Amygdala (tissue), 56 donors: ENCODE results near the gene HDAC4.
A peak's percentile ranks its signal among the peaks of the same experiment; 100 is the strongest.

Source experiments
- DNase-seq, 56 donors: peaks; one replicate each; lab custom pipeline; 2025; lab: John Stamatoyannopoulos, UW

HDAC4 gene

DNA sequence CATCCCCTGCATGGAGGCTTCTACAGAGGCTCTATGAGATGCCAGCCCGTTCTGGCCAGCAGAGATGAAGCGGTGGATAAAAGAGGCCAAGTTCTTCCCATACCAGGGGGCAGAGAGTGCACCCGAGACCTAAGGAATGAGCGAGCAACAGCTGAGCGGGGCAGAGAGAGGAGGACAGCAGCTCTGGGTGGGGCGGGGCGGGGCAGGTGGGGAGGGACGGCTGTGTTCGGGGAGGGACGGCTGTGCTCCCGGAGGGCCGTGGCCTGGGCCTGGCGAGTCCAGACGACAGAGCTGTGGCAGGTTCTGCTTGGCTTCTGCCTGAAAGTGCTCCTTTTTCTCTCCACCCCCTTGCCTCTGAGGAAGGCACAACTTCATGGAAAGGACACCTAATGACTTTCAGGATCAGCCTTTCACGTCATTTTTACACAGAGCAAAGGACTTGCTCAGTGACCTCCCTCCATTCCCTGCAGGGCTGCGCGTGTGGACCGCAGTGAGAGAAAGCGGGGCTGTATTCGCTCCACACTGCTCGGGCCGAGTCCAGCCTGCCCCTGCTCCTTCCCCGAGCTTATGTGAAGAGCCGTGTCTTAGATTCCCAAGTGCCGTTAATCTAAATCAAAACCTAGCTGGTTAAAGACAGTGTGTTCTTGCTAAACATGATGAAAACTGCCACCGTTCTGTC, 232.9 kb downstream of the HDAC4 start:
- no peak for DNase-seq

DNA sequence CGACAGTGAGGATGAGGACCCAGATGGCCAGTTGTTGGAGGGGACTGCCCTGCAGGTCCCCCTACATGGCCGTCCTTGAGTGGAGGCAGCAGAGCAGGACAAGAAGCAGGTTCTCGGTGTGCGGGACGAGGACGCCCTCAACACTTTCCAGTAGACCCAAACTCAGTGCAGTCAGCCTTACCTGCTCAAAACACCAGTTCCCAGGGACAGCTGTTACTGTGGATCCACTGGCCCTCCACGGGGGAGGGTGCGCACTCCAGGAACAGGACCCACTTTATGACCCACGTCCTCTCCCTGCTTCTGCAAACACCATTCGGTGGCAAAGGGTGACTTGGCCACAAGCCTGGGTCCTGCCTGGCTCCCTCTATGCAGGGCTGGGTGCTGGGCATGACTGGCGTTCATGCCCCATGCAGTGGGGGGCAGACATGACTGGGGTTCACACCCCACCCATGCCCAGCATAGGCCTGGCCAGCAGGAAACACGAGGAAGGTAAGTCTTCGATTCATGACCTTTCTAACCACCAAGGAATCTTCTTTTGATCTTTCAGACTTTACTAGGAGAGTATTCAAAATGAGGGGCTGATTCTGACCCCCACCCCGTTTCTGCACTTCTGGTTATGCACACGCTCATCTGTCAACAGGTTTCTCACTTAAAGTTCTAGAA, 233.7 kb downstream of the HDAC4 start:
- DNase-seq = no peak

DNA sequence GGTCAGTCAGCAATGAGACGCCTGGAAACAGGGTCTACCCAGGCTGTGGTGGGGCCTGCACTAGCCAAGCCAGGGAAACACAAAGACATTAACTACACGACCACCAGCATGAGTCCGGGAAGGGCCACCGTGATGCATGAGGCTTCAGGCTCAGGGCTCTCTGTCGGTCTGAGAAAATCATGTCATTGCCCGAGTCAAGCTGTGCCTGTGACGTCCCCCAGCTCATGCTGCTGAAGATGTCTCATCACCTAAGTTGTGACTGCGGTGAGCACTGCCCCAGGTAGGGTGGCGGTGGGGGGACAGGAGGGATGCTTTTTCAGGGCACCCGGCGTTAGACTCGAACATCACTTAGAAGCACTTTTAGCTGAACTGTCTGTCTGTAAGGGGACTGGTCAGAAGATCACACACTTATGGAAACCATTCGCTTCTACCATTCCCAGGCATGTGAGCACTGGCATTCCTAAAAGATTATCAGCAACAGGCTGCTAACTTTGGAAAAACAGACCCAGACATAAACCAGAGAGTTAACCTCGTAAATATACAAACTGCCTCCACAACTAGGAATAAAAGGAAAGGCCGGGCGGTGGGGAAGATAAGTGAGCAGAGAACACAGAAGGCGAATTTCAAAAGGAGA, 234.5 kb downstream of the HDAC4 start:
- DNase-seq = no peak

DNA sequence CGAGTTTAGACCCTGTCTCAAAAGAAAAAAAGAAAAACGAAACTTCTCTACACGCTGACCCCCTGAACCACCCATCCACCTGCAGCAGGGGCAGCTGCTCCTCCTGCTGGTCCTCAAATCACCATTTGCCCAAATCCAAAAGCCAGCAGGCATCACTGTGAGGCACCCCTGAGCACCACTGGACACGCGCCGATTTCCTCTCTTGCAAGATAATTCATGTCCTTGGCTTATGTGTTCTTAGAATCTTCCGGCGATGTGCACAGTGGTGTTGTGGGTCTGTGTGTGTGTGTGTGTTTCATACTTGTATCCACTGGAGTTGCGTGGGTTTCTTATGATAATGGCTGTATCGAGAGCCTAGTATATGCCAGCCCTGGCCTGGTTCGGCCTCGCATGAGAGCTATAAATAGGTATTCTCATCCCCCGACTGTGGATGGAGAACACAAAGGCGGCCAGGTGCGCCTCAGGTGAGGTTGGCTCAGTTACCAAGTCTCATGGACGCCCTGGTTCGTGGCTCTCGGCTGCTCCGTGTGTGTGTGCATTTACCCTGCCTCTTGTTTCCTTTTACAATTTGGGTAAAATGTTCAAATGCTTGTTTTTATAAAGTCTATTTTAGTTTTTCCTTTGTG, 235.5 kb downstream of the HDAC4 start:
- DNase-seq = no peak

DNA sequence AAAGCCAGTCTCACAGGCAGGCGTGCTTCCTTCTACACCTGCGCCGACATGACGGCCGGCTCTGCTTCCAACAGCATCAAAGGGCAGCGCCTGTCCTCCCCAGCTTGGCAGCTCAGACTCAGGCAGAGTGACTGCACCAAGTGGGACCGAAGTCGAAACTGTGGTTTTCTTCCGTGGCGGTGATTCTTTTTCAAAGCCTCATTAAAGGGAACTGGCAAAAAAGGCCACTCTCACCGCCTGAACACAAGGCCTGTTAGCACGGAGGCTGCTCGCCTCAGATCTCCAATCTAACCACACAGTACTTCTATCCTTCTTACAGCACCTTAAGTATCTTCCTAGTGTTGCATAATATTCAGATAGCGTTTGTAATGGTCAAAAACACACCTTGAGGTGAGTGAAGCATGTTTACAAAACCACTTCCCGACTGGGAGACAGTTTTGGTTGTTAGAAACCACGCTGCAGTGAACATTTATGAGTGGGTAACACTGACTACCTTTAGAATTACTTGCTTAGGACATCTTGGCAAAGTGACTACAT, 236.4 kb downstream of the HDAC4 start:
- DNase-seq = peak in 3 of 56 donors; percentile 26 to 39 (median 29)

DNA sequence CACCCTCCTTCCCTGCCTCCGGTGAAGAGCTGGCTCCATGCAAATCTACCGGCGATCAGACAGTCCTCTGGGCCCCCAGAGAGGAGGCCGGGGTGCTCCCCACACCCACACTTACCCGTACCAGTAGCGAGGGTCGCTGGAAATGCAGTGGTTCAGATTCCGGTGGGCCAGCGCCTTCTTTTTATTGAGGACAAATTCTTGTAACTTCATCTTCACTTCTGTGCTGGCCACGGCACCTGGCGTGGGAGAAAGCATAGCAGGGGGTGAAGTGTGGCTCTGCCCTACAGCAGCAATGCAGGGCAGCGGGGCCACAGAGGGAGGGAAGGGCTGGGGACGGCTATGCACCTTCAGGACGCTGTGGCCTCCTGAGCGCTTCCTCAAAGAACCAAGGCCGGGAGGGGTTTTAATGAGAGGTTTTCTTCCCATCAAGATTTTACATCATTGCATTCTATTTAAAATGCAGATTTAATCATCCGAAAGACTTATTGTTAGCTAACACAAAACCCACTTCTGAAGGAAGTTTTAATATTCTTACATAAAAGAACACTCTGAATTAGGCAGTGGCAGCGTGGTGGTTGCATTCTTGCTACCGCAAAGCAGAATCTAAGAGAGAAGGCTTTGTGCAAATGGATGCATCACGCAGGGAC, 237.0 kb downstream of the HDAC4 start:
- DNase-seq = no peak

DNA sequence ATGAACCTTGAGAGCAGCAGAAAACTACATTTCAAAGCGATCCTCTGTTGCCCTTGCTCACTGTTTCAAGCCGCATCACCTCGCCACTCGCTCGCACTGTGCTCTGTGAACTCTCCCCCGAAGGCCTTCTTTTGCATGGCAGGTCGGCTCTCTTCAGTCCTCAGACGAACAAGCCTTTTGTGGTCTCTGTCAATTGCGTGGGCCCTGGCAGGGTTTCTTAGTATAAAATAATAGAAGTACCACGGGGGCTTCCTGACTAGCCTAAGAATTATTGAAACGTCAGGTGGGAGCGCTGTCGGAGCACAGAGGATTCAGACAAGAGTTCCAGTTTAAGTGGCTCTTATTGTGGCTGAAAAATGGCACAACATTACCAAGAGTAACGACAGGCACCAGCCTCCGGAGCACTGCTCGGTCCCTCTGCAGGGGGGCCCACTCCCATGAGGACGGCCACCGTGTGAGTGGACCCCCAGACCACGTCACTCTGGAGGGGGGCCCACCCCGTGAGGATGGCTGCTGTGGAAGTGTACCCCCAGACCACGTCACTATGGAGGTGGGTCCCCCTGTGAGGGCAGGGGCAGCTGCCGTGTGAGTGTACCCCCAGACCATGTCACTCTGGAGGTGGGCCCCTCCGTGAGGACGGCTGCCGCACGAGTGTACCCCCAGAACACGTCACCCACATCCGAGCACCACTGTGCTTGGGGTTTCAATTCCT, 237.7 kb downstream of the HDAC4 start:
- DNase-seq = no peak

DNA sequence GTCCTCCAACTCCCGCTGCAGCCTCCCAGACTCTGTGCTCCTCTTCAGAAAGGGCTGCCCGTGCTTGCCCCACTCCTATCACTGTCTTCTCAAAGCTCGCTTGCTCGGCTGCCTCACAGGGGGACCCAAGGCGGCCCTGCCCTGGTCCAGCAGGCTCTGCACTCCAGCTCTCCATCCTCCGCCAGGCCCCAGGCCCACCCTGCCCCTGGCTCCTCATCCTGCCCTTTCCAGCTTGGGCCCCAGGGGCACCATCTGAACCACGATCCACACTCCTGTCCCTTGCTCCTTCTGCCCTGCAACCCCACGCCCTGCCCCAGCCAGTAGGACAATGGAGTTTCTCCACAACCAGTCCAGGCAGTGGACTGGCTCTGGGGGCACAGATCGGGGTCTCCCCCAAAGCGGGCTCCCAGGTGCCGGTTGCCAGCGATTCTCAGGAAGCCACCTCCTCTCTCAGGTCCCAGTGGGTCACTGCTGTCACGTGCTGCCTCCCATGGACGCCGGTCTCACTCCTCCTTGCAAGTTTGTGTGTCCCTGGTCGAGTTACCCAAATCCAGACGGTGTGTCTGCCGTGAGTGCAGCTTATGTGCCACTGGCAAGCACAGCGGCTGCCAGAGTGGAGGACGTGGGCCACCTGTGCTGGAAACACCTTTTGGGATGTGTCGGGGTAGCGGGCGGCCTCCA, 238.5 kb downstream of the HDAC4 start:
- no peak for DNase-seq

DNA sequence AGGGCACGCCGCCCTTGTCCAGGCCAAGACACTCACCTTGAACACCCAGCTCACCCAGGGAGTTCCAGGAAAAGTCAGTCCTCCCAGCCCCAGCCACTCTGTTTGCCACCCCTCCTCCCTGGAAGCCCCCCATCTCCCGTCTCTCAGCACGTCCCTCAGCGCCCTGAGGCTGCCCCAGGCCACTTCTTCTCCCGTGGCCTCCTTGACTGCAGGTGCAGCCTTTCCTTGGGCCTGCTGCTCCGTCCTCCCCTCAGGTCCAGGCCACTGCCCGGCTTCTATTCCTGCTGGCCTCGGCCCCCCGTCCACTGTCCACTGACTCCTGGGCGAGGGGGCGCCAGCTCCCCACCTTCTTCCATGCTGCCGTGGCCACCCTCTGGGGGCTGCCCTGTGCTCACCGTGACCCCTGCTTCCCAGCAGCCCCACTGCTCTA, 239.1 kb downstream of the HDAC4 start:
- no peak for DNase-seq

DNA sequence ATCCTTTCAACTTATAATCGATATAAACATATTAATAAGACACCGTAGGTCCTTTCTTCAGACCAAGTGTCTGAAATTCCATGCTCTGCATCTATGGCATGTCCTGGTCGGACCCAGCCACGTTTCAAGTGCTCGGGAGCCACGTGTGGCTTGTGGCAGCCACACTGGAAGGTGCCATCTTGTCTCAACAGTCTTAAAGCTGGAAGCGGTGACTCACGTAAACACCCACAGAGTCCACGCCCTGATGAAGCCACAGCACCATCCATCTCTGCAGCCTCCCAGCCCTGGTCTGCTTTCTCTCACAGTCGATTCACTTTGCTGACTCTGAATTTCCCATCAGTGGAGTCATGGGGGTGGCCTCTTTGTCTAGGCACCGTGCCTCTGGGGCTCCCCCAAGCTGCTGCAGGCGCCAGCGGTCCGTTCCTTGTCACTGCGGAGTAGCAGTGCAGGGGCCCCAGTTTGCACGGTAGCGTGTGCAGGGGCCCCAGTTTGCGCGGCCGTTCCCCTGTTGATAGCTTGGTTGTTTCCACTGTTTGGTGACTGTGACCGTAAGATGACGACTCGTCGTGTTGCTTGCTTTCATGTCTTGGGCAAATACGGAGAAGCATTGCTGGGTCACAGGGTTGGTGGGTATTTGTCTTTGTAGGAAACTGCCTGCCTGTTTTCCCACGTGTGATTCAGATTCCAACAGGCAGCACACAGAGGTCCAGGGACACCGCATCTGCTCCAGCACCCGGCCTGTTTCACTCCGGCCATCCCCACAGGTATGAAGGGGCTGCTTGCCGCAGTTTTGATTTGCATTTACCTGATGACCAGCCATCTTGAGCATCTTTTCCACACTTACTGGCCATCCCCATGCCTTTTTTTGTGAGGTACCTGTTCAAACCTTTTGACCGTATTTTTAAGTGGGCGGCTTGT, 240.3 kb downstream of the HDAC4 start:
- DNase-seq = no peak

DNA sequence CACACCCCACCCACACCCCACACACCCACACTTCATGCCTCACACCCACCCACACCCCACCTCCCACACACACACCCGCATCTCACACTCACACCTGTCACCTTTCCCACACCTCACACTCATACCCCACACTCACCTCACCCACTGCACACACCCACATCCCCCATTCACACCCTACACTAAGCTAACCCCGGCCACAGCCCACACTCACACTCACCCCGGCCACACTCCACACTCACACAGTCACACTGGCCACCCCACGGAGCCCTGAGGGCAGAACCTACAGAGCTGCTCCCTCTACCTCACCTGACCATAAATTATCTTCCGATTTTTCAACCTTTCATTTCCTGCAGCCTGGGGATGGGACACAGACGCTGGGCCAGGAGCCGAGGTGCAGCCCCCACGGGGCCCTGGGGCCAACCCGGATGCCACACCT, 241.3 kb downstream of the HDAC4 start:
- no peak for DNase-seq

DNA sequence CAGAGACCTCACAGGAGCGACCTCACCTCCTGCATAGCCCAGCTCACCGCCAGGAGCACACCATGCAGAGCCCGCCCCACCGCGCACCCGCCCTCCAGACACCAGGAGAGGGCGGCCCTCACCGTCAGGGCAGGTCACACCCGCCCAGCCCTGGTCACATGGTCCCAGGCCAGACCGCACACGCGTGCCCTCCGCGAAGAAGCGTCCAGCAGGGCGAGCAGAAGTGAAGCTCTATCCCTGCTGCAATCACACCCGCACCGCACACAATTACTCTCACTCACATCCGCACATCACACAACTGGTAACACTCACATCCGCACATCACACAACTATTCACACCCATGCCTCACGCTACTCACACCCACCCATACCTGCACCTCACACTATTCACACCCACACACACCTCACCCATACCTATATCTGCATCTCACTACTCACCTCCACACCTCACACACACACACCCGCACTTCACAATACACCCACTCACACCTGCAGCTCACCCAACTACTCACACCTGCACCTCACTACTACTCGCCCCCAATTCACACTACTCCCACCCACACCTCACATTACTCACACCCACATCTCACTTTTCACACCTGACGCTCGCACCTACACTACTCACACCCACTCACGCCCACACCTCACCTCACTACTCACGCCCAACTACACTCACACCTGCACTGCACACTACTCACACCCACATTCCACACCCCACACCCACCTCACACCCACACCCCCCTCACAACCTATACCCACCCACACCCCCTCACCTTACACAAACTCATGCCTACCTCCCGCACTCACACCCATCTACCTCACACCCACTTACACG, 242.0 kb downstream of the HDAC4 start:
- DNase-seq = no peak

DNA sequence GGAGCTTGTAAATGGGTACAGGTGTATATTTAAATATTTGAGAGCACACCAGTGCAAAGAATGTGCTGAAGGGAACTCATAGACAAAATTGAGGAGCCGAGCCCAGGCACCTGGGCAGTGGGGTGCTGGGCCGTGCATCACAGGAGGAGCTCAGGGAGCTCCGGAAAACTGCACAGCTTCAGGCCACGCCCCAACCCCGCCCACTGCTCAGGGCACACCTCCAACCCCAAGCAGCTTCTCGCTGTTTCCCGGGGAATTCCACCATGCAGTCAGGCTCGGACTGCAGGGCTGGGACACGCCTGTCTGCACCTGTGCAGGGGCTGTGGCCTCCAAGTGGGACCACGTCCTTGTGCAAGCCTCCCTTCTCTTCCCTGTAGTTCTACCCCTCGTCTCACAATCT, 243.0 kb downstream of the HDAC4 start:
- peak in 1 of 56 donors; percentile 25 for DNase-seq

DNA sequence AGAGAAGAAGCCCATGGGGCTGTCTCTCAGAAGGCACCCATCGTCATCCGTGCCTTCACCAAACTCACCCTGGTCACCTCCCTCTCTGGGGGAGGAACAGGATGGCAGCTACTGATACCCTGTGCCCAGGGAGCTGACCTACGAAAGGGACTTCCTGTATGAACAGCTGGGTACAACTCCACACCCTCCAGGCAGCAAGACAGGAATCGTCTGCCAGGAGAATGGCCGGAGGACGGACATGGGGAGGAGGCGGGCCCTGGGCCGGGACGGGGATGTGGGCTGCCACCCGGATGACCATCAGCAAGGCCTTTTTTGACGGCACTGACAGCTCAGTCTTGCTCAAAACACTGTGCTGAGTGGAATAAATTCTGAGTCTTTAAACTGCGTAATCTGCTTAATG, 243.6 kb downstream of the HDAC4 start:
- no peak for DNase-seq

DNA sequence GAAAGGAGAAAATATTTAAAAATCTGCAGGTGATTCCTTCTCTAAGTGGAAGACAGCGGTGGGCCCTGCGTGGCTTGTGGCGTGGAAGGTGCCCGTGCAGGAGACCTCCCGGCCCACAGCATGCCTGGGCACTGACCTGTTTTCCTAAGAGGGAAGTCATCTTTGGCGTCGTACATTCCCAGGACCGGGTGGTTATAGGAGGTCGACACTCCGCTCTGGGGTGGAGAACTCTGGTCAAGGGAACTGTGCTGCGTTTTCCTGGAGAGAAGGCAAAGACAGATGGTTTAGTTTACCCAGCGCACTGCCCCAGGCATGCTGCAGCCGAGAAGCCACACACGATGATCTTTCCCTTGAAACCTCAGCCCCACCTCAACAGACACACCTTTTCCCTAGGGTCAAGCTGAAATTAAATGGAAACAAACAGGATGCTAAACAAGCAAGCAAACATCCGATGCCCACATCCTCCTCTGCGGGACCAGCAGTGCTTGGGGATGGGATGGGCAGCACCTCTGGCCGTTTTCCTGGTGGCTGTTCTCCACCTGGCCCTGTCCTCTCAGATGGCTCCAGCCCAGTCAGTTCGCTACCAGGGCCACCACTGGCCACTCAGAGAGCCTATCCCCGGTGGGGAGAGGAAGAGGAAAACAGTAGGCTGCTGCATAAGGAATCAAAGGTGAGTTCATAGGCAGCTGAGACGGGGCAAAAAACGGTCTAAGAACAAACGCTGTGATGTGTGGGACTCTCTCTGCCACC, 244.1 kb downstream of the HDAC4 start:
- DNase-seq = no peak

DNA sequence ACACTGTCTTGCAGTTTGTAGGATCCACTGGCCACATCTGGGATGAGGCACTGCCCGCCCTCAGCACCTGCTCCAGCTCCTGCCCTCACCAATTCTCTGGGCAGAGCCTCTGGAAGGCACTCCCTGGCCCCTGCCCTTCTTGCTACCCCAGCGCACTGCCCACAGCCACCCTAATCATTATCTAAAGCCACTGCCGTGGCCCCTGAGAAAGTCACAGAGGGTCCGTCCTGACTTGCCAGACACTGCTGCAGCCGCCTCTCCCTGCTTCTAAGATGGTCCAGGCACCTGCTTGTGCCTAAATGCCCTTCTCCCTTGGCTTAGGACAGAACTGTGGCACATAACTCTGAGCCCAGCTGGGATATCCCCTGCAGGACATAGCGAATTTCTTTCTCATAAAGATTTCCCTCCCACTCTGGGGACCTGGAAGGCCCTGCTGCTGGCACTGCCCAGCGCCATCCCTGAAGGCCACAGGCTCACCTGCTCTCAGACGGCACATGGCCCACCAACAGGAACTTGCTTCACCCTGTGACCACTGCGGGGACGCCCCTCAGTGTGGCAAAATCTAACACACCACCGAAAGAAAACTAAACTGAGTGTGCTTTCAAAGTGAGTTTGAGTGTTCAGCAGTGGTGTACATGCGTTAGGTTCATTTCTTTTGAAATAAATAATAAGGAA, 244.9 kb downstream of the HDAC4 start:
- peak in 1 of 56 donors; percentile 65 for DNase-seq
